ENCODE measurements around the gene OPRM1.
"Not testable (repeated sequence)": the region's sequence is repeated elsewhere in the genome, so short reads cannot be mapped to it uniquely, and the experiment has no call there.

Gene OPRM1

DNA sequence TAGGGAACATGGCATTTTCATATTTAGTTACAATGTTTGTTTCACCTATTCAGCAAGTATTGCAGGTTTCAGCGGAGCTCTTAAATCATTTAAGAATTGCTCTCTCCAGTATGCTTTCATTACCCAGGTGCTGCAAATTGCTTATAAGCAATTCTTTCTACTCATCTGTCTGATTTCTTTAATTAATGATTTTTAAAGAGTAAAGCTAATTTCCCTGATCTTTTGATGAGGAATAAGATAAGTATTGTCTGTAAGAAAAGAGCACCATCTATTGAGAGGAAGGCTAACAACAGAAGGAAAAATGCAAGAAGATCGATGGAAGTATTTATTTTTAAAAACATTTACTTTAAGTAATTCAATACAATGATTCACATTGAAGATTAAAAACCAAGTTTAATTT is 2.0 kb downstream of the OPRM1 start:
- Histone ChIP-seq H3K9me3 (ENCODE audit: control insufficient read depth in 1 of 2, low read length in 2 of 2) (no peaks in the 10 kb centered on the region), H3K36me3 (ENCODE audit: control insufficient read depth in 1 of 2, insufficient read depth in 2 of 2, low read length in 2 of 2) (no peaks in the 10 kb centered on the region), H3K27ac (ENCODE audit: low read length) (no peak overlapping the region), H3K4me3 (ENCODE audit: low read depth in 1 of 2, low read length in 2 of 2) (no peak overlapping the region), H3K27me3 (ENCODE audit: low read depth, low read length) (no peaks in the 10 kb centered on the region), H3K4me1 (ENCODE audit: control insufficient read depth in 1 of 2, insufficient read depth in 2 of 2, low read length in 2 of 2) (no peaks in the 10 kb centered on the region)

DNA sequence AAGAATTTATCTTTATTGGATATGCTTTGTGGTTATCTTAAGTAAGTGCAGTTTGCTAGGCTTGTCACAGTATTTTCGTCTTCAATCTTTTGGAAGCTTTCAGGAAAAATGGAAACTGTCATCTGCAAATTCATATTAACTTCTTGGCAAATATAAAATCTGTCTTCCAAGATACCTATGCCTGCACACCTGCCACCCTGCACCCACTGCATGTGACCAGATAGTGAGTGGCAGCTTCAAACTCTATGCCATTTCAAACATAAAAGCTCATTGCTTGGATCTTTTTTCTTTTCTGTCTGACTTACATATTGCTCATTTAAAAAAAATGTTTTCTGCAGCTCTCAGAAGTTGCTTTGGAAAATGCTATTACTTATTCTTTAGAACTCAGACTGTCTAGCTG is 14.1 kb downstream of the OPRM1 start:
- H3K27ac ChIP-seq (ENCODE audit: low read length), result no peak overlapping the region
- H3K9me3 ChIP-seq (ENCODE audit: control insufficient read depth in 1 of 2, low read length in 2 of 2), result no peaks in the 10 kb centered on the region
- no peak overlapping the region for H3K4me3 ChIP-seq (ENCODE audit: low read depth in 1 of 2, low read length in 2 of 2)
- no peaks in the 10 kb centered on the region for H3K36me3 ChIP-seq (ENCODE audit: control insufficient read depth in 1 of 2, insufficient read depth in 2 of 2, low read length in 2 of 2)
- H3K27me3 ChIP-seq (ENCODE audit: low read depth, low read length), result no peaks in the 10 kb centered on the region
- H3K4me1 ChIP-seq (ENCODE audit: control insufficient read depth in 1 of 2, insufficient read depth in 2 of 2, low read length in 2 of 2), result no peaks in the 10 kb centered on the region

DNA sequence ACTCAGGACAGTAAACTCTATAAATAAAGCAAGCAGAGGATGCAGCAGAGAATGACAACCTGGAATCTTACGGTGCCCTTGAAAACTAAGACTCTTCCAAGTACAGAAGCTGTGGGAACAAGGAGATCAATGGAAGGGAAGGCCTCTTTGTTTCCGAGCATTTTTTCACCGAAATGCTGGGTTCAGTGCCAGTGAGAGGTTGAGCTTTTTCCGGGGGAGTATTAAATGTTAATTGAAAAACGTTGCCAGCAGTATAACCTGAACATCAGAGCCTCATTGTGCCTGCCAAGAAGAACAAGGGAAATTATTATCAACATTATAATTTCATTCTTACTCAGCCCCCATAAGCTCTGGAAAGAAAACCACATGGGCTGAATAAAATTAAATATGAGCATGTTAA is 17.5 kb downstream of the OPRM1 start:
- H3K9me3 ChIP-seq (ENCODE audit: control insufficient read depth in 1 of 2, low read length in 2 of 2), result no peaks in the 10 kb centered on the region
- H3K4me1 ChIP-seq (ENCODE audit: control insufficient read depth in 1 of 2, insufficient read depth in 2 of 2, low read length in 2 of 2), result no peaks in the 10 kb centered on the region
- no peak overlapping the region for H3K4me3 ChIP-seq (ENCODE audit: low read depth in 1 of 2, low read length in 2 of 2)
- H3K27ac ChIP-seq (ENCODE audit: low read length), result no peak overlapping the region
- no peaks in the 10 kb centered on the region for H3K36me3 ChIP-seq (ENCODE audit: control insufficient read depth in 1 of 2, insufficient read depth in 2 of 2, low read length in 2 of 2)
- H3K27me3 ChIP-seq (ENCODE audit: low read depth, low read length), result no peaks in the 10 kb centered on the region

DNA sequence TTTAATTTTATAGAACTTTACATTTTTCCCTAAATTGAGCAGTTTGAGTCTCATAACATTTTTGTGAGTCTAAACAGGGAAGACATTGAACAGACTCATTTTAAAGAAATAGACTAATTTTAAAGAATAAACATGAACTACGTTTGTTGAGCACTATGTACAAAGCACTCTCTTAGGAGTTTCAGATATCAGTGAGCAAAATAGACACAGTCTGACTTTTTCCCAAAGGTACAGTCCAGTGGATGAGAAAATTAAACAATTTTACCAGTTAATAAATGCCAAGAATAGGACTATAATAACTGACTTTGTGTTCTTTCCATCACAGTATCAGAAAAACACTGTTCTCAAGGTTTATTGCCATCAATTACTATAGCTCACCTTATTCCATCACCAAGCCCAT is 18.1 kb downstream of the OPRM1 start:
- H3K27ac ChIP-seq (ENCODE audit: low read length), result no peak overlapping the region
- H3K27me3 ChIP-seq (ENCODE audit: low read depth, low read length), result no peaks in the 10 kb centered on the region
- no peak overlapping the region for H3K4me3 ChIP-seq (ENCODE audit: low read depth in 1 of 2, low read length in 2 of 2)
- H3K9me3 ChIP-seq (ENCODE audit: control insufficient read depth in 1 of 2, low read length in 2 of 2), result no peaks in the 10 kb centered on the region
- H3K36me3 ChIP-seq (ENCODE audit: control insufficient read depth in 1 of 2, insufficient read depth in 2 of 2, low read length in 2 of 2), result no peaks in the 10 kb centered on the region
- no peaks in the 10 kb centered on the region for H3K4me1 ChIP-seq (ENCODE audit: control insufficient read depth in 1 of 2, insufficient read depth in 2 of 2, low read length in 2 of 2)

DNA sequence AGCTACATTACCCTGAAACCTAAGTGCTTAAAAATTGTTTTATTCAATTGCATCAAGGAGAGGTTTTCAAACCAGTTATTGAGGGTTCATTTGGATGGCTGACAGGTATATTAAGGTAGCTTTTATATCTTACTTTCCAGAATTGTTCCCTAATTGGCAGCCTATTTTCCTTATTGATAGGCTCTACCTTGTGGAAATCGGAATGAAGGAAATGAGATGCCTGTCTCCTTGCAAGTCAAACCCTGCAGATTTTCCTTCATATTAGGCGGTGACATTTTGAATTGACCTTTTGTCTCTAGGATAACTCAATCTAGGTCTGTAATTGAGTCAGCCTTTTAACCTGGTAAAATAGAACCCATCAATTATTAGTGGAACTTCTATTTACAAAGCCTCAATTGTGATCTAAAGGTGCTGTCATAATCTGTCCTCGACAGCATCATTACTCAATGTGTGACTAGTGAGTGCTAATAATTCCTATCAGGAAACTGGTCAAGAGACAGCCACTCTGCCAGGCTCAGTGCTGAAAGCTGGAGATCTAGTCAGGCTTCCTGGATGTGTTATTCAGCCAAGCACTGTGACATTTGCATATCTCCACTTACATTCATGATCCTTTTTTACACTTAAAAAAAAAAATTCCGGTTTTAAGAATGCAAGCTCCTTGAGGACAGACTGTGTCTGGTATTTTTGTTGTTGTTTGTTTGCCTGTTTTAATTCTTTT is 20.1 kb downstream of the OPRM1 start:
- Histone ChIP-seq H3K36me3 (ENCODE audit: control insufficient read depth in 1 of 2, insufficient read depth in 2 of 2, low read length in 2 of 2) (no peaks in the 10 kb centered on the region), H3K27me3 (ENCODE audit: low read depth, low read length) (no peaks in the 10 kb centered on the region), H3K27ac (ENCODE audit: low read length) (no peak overlapping the region), H3K9me3 (ENCODE audit: control insufficient read depth in 1 of 2, low read length in 2 of 2) (no peaks in the 10 kb centered on the region), H3K4me1 (ENCODE audit: control insufficient read depth in 1 of 2, insufficient read depth in 2 of 2, low read length in 2 of 2) (no peaks in the 10 kb centered on the region), H3K4me3 (ENCODE audit: low read depth in 1 of 2, low read length in 2 of 2) (no peak overlapping the region)

DNA sequence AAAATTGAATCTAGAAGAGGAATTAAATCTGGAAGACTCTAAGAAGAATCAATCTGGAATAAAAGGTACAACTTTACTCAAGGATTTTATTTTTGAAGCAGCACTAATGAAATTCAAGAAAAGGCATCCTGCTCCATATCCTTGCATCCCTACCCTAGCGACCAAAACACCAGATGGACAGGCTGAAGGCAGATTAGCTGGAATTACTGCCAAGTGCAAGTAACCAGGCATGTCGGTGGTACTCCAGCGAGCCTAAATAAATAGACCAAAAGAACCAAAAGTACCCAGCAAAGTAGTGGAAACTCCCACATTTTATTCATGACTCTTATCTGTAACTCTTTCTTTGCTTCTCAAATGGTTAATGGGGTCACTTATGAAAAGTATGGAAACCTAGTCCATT is 21.0 kb downstream of the OPRM1 start:
- Histone ChIP-seq H3K4me3 (ENCODE audit: low read depth in 1 of 2, low read length in 2 of 2) (no peak overlapping the region), H3K36me3 (ENCODE audit: control insufficient read depth in 1 of 2, insufficient read depth in 2 of 2, low read length in 2 of 2) (no peaks in the 10 kb centered on the region), H3K9me3 (ENCODE audit: control insufficient read depth in 1 of 2, low read length in 2 of 2) (peaks cover 0 to 5% of the 10 kb centered on the region in 2 donors), H3K27me3 (ENCODE audit: low read depth, low read length) (no peaks in the 10 kb centered on the region), H3K4me1 (ENCODE audit: control insufficient read depth in 1 of 2, insufficient read depth in 2 of 2, low read length in 2 of 2) (no peaks in the 10 kb centered on the region), H3K27ac (ENCODE audit: low read length) (no peak overlapping the region)

DNA sequence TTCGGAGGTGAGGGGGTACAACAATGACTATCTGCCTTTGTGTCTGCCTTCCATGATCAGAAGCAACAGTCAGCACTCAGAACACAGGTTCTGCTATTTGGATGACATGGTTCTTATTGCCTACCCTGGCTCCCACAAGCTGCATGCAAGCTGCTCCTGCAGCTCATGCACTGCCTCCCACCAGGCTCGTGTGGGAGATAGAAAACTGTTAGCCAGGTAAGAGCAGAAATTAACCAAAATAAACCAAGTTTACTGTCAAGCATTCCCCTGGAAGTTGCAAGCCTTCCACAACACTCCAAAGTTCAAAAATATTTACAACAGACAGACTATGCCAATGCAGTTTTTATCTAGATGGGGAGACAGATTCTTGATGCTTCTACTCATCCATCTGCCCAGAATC is 31.0 kb downstream of the OPRM1 start:
- no peak overlapping the region for H3K4me3 ChIP-seq (ENCODE audit: low read depth in 1 of 2, low read length in 2 of 2)
- H3K27me3 ChIP-seq (ENCODE audit: low read depth, low read length), result no peaks in the 10 kb centered on the region
- H3K36me3 ChIP-seq (ENCODE audit: control insufficient read depth in 1 of 2, insufficient read depth in 2 of 2, low read length in 2 of 2), result no peaks in the 10 kb centered on the region
- no peaks in the 10 kb centered on the region for H3K4me1 ChIP-seq (ENCODE audit: control insufficient read depth in 1 of 2, insufficient read depth in 2 of 2, low read length in 2 of 2)
- H3K9me3 ChIP-seq (ENCODE audit: control insufficient read depth in 1 of 2, low read length in 2 of 2), result peaks cover 0 to 3% of the 10 kb centered on the region in 2 donors
- H3K27ac ChIP-seq (ENCODE audit: low read length), result no peak overlapping the region

DNA sequence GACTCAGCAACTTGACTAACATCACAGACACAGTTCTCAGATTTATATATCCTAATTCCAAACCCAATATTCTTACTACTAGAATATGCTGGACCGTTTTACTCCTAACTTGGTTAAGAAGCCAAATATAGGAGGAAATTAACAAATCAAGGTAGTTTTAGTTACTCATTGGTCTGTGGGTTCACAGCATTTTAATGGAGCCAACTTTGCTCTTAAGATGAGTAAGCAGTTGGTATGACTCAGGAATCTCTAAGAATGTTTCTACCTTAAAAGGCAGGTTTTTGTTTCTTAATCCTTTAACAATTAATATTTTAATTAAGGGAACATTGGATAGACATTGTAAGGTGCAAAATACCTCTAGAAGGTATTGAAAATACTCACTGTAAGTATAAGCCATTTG is 31.6 kb downstream of the OPRM1 start:
- no peaks in the 10 kb centered on the region for H3K36me3 ChIP-seq (ENCODE audit: control insufficient read depth in 1 of 2, insufficient read depth in 2 of 2, low read length in 2 of 2)
- H3K27ac ChIP-seq (ENCODE audit: low read length), result no peak overlapping the region

DNA sequence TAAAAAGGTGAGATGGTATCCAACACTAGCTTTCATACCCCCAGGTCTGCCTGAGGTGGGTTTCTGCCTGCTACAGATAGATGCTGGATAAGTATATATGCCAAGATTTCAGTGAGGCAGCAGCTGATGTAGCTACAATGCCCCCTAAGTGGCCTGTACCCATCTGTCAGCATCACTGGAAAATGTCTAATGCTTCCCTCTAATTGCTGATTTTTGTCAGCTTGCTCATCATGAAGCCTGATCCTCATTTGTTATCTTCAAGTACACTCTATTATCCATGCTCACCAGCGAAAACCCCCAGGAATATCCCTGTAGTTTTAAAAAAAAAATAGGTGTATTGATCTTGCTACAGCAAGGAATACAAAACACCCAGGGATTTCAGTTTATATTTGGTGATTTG is 32.2 kb downstream of the OPRM1 start:
- no peaks in the 10 kb centered on the region for H3K36me3 ChIP-seq (ENCODE audit: control insufficient read depth in 1 of 2, insufficient read depth in 2 of 2, low read length in 2 of 2)
- no peak overlapping the region for H3K4me3 ChIP-seq (ENCODE audit: low read depth in 1 of 2, low read length in 2 of 2)
- peaks cover 0 to under 1% of the 10 kb centered on the region in 2 donors for H3K9me3 ChIP-seq (ENCODE audit: control insufficient read depth in 1 of 2, low read length in 2 of 2)
- no peak overlapping the region for H3K27ac ChIP-seq (ENCODE audit: low read length)
- no peaks in the 10 kb centered on the region for H3K4me1 ChIP-seq (ENCODE audit: control insufficient read depth in 1 of 2, insufficient read depth in 2 of 2, low read length in 2 of 2)
- H3K27me3 ChIP-seq (ENCODE audit: low read depth, low read length), result no peaks in the 10 kb centered on the region

More for the DNA sequence above, 31.6 kb downstream of the OPRM1 start:
- no peaks in the 10 kb centered on the region for H3K27me3 ChIP-seq (ENCODE audit: low read depth, low read length)
- H3K4me3 ChIP-seq (ENCODE audit: low read depth in 1 of 2, low read length in 2 of 2), result no peak overlapping the region
- H3K4me1 ChIP-seq (ENCODE audit: control insufficient read depth in 1 of 2, insufficient read depth in 2 of 2, low read length in 2 of 2), result no peaks in the 10 kb centered on the region
- peaks cover 0 to 3% of the 10 kb centered on the region in 2 donors for H3K9me3 ChIP-seq (ENCODE audit: control insufficient read depth in 1 of 2, low read length in 2 of 2)

DNA sequence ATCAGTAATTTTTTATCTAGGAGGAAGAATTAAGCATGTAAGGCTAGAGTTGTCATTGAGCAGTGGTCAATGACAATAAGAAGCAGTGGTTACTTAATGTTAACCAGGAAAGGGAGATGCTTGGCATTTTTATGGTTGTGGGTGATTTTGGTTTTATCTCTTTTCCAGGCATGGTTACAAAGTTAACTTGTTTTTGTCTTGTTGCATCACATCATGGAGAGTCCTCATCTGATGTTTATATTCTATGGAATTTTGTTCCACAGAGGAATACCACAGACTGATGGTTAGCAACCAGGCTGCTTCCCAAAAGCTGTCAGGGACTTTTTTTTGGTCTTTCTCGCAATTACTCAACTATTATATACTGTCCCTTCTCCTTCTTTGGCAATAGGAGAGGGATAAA is 32.7 kb downstream of the OPRM1 start:
- no peaks in the 10 kb centered on the region for H3K36me3 ChIP-seq (ENCODE audit: control insufficient read depth in 1 of 2, insufficient read depth in 2 of 2, low read length in 2 of 2)
- no peaks in the 10 kb centered on the region for H3K9me3 ChIP-seq (ENCODE audit: control insufficient read depth in 1 of 2, low read length in 2 of 2)
- no peak overlapping the region for H3K4me3 ChIP-seq (ENCODE audit: low read depth in 1 of 2, low read length in 2 of 2)
- no peak overlapping the region for H3K27ac ChIP-seq (ENCODE audit: low read length)
- H3K27me3 ChIP-seq (ENCODE audit: low read depth, low read length), result no peaks in the 10 kb centered on the region
- H3K4me1 ChIP-seq (ENCODE audit: control insufficient read depth in 1 of 2, insufficient read depth in 2 of 2, low read length in 2 of 2), result no peaks in the 10 kb centered on the region

DNA sequence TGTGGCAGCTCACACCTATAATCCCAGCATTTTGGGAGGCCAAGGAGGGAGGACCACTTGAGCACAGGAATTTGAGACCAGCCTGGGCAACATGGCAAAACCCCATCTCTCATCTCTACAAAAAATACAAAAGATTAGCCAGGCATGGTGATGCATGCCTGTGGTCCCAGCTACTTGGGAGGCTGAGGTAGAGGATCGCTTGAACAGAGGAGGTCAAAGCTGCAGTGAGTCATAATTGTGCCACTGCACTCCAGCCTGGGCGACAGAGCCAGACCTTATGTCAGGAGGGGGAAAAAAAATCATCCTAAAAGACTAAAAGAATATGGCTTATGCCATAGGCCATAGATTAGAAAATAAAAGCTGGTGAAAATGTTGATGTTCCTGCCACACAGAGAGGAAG is 39.6 kb downstream of the OPRM1 start:
- H3K27me3 ChIP-seq (ENCODE audit: low read depth, low read length); H3K36me3 ChIP-seq (ENCODE audit: control insufficient read depth in 1 of 2, insufficient read depth in 2 of 2, low read length in 2 of 2); H3K4me3 ChIP-seq (ENCODE audit: low read depth in 1 of 2, low read length in 2 of 2); H3K9me3 ChIP-seq (ENCODE audit: control insufficient read depth in 1 of 2, low read length in 2 of 2); H3K4me1 ChIP-seq (ENCODE audit: control insufficient read depth in 1 of 2, insufficient read depth in 2 of 2, low read length in 2 of 2); H3K27ac ChIP-seq (ENCODE audit: low read length): not testable (repeated sequence)

DNA sequence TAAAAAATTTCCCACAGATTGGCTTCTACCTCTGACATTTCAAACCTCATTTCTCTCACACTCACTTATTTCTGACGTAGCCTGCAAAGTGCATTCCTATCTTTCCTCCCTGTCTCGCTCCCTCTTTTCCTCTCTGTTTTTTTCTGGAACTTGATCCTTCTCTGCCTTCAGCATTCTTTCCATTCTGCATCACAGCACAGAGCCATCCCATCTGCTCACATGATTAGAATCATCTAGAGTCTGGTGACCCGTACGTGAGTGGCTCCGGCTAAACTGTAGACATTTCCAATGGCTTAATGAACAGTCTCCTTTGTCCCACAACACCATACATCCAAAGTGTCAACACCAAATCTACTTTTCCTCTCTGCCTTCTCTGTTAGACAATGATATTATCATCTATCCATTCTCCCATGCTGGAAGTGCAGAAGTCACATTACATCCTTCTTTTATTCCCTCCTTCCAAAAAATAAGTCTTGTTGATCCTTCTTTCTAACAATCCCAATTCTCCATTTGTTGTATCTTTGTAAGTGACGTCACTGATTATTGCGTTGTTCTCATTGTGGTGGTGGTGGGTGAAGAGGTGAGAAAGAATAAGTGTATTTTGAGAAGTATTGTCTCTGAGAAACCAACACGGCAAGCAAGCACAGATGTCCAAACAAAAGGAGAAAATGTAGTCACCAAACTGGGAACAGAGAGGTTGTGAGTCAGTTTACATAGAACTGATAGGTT is 41.6 kb downstream of the OPRM1 start:
- no peaks in the 10 kb centered on the region for H3K27me3 ChIP-seq (ENCODE audit: low read depth, low read length)
- H3K4me1 ChIP-seq (ENCODE audit: control insufficient read depth in 1 of 2, insufficient read depth in 2 of 2, low read length in 2 of 2), result no peaks in the 10 kb centered on the region
- H3K9me3 ChIP-seq (ENCODE audit: control insufficient read depth in 1 of 2, low read length in 2 of 2), result no peaks in the 10 kb centered on the region
- H3K27ac ChIP-seq (ENCODE audit: low read length), result no peak overlapping the region
- no peak overlapping the region for H3K4me3 ChIP-seq (ENCODE audit: low read depth in 1 of 2, low read length in 2 of 2)
- H3K36me3 ChIP-seq (ENCODE audit: control insufficient read depth in 1 of 2, insufficient read depth in 2 of 2, low read length in 2 of 2), result no peaks in the 10 kb centered on the region

Measured in muscle layer of duodenum (tissue), 2 donors.